GM12801 (cell line): ENCODE measurements around the gene FANCC.

Experiments
- TF ChIP-seq, protein P1 (sequence below): IDR thresholded peaks from one replicate; pipeline ENCODE4 v1.5.1; 2011; ENCODE audit warnings: control low read depth; ENCODE audit not compliant: insufficient read length; ENCODE audit errors: extremely low read depth

The FANCC gene

DNA sequence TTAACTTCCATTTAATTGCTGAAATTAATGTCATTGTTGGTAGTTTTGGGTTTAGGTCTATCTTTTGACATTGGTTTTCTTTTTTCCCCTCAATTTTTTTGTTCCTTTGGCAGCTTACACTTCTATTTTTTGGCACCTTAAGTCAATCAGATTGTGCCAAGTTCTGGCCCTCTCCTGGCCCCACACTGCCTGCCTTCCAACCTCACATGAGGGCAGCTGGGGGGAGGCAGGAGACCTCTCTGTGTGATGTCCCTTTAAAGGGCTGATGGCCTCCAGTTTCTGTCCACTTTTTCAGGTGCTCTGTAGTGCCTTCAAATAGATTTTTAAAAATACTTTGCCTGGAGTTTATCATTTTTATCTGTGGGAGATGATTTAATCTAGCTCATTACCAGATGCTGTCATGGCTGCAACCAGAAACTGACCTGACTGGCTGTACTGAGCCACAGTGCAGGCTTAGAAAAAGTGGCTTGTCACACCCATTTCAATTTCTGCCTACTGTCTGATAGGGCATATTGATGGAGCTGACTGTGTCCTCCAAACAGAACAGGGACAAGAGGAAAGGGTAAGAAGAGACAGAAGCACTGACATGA is 196.6 kb downstream of the FANCC start:
- TF ChIP-seq, protein P1, sequence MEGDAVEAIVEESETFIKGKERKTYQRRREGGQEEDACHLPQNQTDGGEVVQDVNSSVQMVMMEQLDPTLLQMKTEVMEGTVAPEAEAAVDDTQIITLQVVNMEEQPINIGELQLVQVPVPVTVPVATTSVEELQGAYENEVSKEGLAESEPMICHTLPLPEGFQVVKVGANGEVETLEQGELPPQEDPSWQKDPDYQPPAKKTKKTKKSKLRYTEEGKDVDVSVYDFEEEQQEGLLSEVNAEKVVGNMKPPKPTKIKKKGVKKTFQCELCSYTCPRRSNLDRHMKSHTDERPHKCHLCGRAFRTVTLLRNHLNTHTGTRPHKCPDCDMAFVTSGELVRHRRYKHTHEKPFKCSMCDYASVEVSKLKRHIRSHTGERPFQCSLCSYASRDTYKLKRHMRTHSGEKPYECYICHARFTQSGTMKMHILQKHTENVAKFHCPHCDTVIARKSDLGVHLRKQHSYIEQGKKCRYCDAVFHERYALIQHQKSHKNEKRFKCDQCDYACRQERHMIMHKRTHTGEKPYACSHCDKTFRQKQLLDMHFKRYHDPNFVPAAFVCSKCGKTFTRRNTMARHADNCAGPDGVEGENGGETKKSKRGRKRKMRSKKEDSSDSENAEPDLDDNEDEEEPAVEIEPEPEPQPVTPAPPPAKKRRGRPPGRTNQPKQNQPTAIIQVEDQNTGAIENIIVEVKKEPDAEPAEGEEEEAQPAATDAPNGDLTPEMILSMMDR: no peak

DNA sequence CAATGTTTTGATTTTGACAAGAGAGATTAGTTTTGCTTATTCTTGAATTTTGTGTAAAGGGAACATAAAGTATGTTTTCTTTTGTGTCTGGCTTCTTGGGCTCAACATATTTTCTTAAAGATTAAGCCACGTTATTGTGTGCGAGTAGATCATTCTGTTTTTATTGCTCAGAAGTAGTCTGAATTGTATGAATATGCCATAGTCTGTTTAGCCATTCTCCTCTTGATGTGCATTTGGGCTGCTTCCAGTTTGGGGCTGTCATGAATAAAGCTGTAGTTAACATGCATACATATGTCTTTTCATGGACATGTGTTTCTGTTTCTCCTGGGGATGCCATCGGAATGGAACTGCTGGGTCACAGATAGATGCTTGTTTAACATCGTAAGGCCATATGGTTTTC is 198.9 kb downstream of the FANCC start:
- TF ChIP-seq, protein P1: no peak

DNA sequence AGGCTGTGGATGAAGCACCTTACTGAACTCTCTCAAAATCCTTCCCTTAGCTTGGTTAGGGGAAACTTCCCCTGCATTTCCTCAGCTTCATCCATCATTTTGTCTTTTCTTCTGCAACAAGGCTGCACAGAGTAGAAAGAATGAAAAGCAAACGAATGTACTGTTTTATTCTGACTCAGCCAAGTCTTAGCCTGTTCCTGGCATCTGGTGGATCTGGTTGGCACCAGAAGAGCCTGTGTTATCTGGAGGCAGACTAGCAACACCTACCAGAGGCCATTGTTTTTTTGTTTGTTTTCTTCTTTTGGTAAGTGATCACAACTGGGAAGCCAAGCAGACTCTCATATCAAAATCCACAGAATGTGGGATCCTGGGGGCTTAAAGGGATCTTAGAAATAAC is 200.7 kb downstream of the FANCC start:
- TF ChIP-seq, protein P1: no peak

DNA sequence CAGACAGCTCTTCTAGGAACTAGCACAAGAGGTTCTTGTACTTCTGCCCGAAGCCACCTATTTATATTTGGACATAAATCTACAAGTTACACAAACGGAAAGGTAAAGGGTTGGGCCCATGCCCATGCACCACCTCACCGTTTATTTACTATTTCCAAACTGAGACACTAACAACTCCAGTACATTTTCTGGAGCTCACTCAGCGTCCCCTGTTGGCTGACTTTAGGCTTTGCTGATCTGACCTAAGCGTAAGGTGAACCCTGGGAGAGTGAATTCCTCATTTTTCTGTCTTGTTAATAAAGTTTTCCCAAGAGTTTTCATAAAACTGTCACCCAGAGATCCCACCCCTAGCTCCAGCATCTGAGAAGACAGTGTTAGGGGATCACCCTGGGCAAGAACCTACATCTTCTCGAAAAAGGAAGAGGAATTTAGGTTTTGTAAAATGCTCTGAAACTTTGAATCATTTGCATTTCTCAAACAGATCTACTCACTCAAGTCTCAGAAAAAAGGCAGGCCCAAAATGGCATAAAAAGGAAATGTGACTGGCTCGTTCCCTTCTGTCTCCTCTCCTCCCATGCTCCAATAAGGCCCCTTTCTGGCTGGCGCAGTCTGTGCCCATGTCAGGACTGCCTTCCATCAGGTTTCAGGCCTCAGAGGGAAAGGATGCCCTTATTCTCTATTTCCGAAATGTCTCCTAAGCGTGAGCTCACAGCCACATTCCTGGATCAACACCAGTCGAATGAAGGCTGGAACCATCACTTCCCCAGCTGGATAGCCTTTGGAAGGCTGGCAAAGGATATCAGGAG is 201.3 kb downstream of the FANCC start:
- TF ChIP-seq, protein P1: no peak

DNA sequence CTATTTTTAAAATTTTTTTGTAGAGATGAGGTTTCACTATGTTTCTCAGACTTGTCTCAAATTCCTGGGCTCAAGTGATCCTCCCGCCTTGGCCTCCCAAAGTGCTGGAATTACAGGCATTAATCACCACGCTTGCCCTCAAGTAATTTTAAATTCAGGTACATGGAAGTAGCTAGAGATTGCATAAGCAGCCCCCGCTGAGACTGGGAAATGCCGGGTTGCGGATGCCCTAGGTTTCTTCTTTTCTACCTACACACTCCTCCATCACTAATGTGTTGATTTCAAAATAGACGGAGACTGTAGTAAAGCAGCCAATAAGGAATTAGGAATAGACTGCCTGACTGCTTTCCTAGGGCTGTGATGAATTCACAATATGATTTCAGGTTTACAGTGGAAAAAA is 202.4 kb downstream of the FANCC start:
- TF ChIP-seq, protein P1: no peak

DNA sequence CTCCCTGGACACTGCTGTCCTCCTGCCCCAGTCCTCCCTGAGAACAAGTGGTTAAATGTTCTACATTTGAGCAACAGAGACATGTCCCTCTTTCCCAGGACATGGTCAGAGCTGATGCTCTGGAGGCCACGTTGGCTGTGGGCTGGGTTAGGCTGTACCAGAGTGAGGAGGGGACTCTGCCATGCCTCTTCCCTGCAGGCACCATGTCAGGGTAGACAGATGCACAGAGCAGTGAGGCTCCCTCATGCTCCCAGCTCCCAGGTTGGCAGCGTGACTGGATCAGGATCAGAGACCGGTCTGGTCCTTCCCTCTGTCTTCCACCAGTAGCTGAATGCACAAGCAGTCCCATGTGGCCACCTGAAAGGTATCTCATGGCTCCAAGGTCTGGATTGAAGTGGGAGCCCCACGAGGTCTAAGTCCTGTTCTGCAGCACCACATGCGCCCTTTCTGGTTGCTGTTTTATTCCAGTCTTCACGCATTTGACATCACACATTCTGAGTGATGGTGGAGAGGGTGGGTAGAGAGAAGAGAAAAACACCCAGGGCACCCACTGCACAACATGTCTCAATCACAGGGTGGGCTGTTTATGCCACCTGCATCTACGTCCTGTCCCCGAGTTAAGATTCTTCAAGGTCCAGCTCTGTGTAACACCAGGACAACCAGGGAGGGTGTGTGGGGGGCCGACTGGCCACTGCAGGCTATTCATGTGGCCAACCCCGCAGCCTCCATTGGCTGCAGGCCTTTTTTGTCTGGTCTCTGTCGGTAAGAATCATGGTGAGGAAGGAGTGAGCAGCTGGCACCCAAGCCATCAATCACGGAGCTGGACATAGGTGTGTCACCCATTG is 204.9 kb downstream of the FANCC start:
- TF ChIP-seq, protein P1: no peak

DNA sequence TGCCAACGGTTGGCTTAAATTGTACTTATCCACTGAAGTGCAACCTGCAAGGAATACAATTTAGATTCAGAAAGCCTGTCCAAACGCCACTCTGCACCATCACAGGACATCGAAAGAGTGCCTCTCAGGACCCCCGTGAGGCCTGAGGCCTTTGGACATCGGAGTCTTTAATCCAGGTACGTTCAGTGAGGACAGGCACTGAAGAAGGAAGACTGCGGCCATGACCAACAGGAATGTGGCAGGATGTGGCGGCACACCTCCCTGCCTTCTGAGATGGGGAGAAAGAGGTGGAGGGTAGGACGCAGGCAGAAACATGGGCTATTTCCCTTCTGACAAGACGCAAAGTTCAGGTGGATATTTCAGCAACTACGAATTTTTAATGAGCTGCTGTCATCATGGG is 205.8 kb downstream of the FANCC start:
- TF ChIP-seq, protein P1: no peak
